H1 (cell line): ENCODE data around the gene ZNF277. TPM values are rescaled to one million over a fixed set of nuclear protein-coding genes. Genes with fewer than 3 reads are reported as not detected.

ENCODE experiments used
- CTCF ChIA-PET: fragments of 300-600 bp; sonication (Branson Sonifier 250); formaldehyde crosslinking; loops from one replicate; lab custom pipeline; 2021; ENCODE audit not compliant: partially characterized antibody; lab: Charles Lee
- POLR2A ChIA-PET: fragments of 300-600 bp; sonication (Branson Sonifier 250); formaldehyde crosslinking; loops from one replicate; lab custom pipeline; 2021; ENCODE audit warnings: inconsistent platforms; ENCODE audit not compliant: partially characterized antibody; lab: Charles Lee
- DNase-seq, 2 experiments: peaks; one replicate each; pipeline versions ENCODE4 v3.0.0 to v3.0.0-alpha.2; 2010 to 2022; ENCODE audit warnings: low spot score in 2 of 2, low read depth in 1 of 2, mixed read lengths in 1 of 2
- FAIRE-seq: peaks from 2 replicates; lab custom pipeline; 2011; peaks lifted over from hg19 to GRCh38; lab: Jason Lieb, UNC
- H2AFZ ChIP-seq: 2 replicates; pipeline ENCODE4 v1.8.1; 2012; ENCODE audit warnings: low read length, inconsistent platforms
- H2AK5ac ChIP-seq: 2 replicates; pipeline ENCODE4 v1.6.1; 2013; ENCODE audit warnings: low read depth, low read length
- H2BK120ac ChIP-seq: replicated peaks from 2 replicates; pipeline ENCODE3; 2013; ENCODE audit warnings: low read depth, low read length, inconsistent platforms
- H2BK12ac ChIP-seq: 2 replicates; pipeline ENCODE4 v1.6.1; 2013; ENCODE audit warnings: low read depth, low read length
- H2BK15ac ChIP-seq: 2 replicates; pipeline ENCODE4 v1.6.1; 2013; ENCODE audit warnings: low read length
- H2BK20ac ChIP-seq: 2 replicates; pipeline ENCODE4 v1.6.1; 2013; ENCODE audit warnings: low read length
- H2BK5ac ChIP-seq: 2 replicates; pipeline ENCODE4 v1.6.1; 2013; ENCODE audit warnings: low read depth, low read length
- H3K14ac ChIP-seq: 2 replicates; pipeline ENCODE4 v1.6.1; 2013; ENCODE audit warnings: inconsistent platforms; ENCODE audit not compliant: insufficient read length
- H3K18ac ChIP-seq: 2 replicates; pipeline ENCODE4 v1.6.1; 2013; ENCODE audit warnings: low read length; ENCODE audit errors: extremely low read depth
- H3K23ac ChIP-seq: 2 replicates; pipeline ENCODE4 v1.6.1; 2013; ENCODE audit warnings: inconsistent platforms; ENCODE audit not compliant: insufficient read length
- H3K23me2 ChIP-seq: 2 replicates; pipeline ENCODE4 v1.6.1; 2013; ENCODE audit warnings: low read depth, low read length
- H3K27ac ChIP-seq: 2 replicates; pipeline ENCODE4 v1.6.1; 2011; ENCODE audit warnings: low read depth, low read length, inconsistent platforms
- H3K27me3 ChIP-seq, 4 experiments: replicated peaks in 1 of 4; 1 replicate in 1 of 4; 2 replicates in 3 of 4; pipeline versions ENCODE4 v1.6.1 to v1.8.1; 2011 to 2013; ENCODE audit warnings: low read length in 3 of 4, mild to moderate bottlenecking in 3 of 4, inconsistent platforms in 2 of 4, mixed read lengths in 2 of 4, moderate library complexity in 1 of 4; ENCODE audit not compliant: control insufficient read depth in 3 of 4, insufficient read depth in 3 of 4; ENCODE audit errors: extremely low read depth in 1 of 4
- H3K36me3 ChIP-seq, 4 experiments: 2 replicates each; pipeline versions ENCODE4 v1.6.1 to v1.8.1; 2011 to 2013; ENCODE audit warnings: mild to moderate bottlenecking in 4 of 4, low read length in 3 of 4, moderate library complexity in 2 of 4, control low read depth in 1 of 4, inconsistent platforms in 1 of 4; ENCODE audit not compliant: insufficient read depth in 4 of 4, control insufficient read depth in 2 of 4
- H3K4ac ChIP-seq: replicated peaks from 2 replicates; pipeline ENCODE3; 2013; ENCODE audit warnings: low read length, low read depth, mixed read lengths, inconsistent platforms; ENCODE audit not compliant: insufficient read length
- H3K4me1 ChIP-seq, 4 experiments: replicated peaks in 1 of 4; 1 replicate in 1 of 4; 2 replicates in 3 of 4; pipeline versions ENCODE4 v1.6.1 to v1.8.1; 2011 to 2013; ENCODE audit warnings: low read length in 3 of 4, inconsistent platforms in 2 of 4, mixed read lengths in 1 of 4; ENCODE audit not compliant: insufficient read depth in 4 of 4, control insufficient read depth in 3 of 4
- H3K4me2 ChIP-seq, 2 experiments: 2 replicates each; pipeline versions ENCODE4 v1.6.1 to v1.8.1; 2011 to 2013; ENCODE audit warnings: low read depth in 2 of 2, low read length in 2 of 2, control low read depth in 1 of 2, inconsistent platforms in 1 of 2, mild to moderate bottlenecking in 1 of 2; ENCODE audit not compliant: insufficient read depth in 1 of 2
- H3K4me3 ChIP-seq, 4 experiments: fragments of 200-600, 300-600 bp in 1 of 4; sonication (generic), shearing (Covaris generic), sonication (Bioruptor Twin) in 1 of 4; 2 replicates each; pipeline versions ENCODE4 v1.5.1 to v1.8.1; 2011 to 2016; ENCODE audit warnings: low read length in 4 of 4, low read depth in 3 of 4, control low read depth in 2 of 4, inconsistent platforms in 2 of 4, mild to moderate bottlenecking in 2 of 4, mixed read lengths in 1 of 4, moderate library complexity in 1 of 4; ENCODE audit not compliant: insufficient read depth in 2 of 4; ENCODE audit errors: extremely low read depth in 1 of 4
- H3K56ac ChIP-seq: replicated peaks from 2 replicates; pipeline ENCODE3; 2013; ENCODE audit warnings: low read depth, mild to moderate bottlenecking, mixed read lengths, low read length, inconsistent platforms; ENCODE audit not compliant: insufficient read length
- H3K79me1 ChIP-seq: 2 replicates; pipeline ENCODE4 v1.6.1; 2013; ENCODE audit warnings: low read depth, low read length, control low read depth
- H3K79me2 ChIP-seq, 2 experiments: 2 replicates each; pipeline versions ENCODE4 v1.6.1 to v1.8.1; 2012 to 2013; ENCODE audit warnings: low read length in 2 of 2, mild to moderate bottlenecking in 2 of 2, inconsistent platforms in 1 of 2; ENCODE audit not compliant: insufficient read depth in 2 of 2, control insufficient read depth in 1 of 2
- H3K9ac ChIP-seq, 4 experiments: replicated peaks in 1 of 4; 1 replicate in 1 of 4; 2 replicates in 3 of 4; pipeline versions ENCODE4 v1.6.1 to v1.8.1; 2011 to 2013; ENCODE audit warnings: low read depth in 3 of 4, low read length in 3 of 4, control low read depth in 2 of 4, mild to moderate bottlenecking in 2 of 4, moderate library complexity in 2 of 4, inconsistent platforms in 1 of 4; ENCODE audit errors: extremely low read depth in 1 of 4
- H3K9me3 ChIP-seq, 2 experiments: 2 replicates each; pipeline versions ENCODE4 v1.6.1 to v1.8.1; 2012 to 2013; ENCODE audit warnings: mild to moderate bottlenecking in 2 of 2, moderate library complexity in 2 of 2, control low read depth in 1 of 2, inconsistent platforms in 1 of 2, low read depth in 1 of 2, low read length in 1 of 2, mixed read lengths in 1 of 2; ENCODE audit not compliant: insufficient read depth in 2 of 2
- H4K20me1 ChIP-seq, 2 experiments: replicated peaks in 1 of 2; 2 replicates each; pipeline versions ENCODE3 to v1.8.1; 2011 to 2013; ENCODE audit warnings: inconsistent platforms in 2 of 2, low read length in 2 of 2, mild to moderate bottlenecking in 1 of 2; ENCODE audit not compliant: insufficient read depth in 2 of 2, control insufficient read depth in 1 of 2
- H4K5ac ChIP-seq: 2 replicates; pipeline ENCODE4 v1.6.1; 2013; ENCODE audit warnings: low read length, low read depth, mixed read lengths, inconsistent platforms; ENCODE audit not compliant: insufficient read length
- H4K8ac ChIP-seq: 2 replicates; pipeline ENCODE4 v1.8.0; 2013; ENCODE audit warnings: mild to moderate bottlenecking, moderate library complexity, low read length, inconsistent platforms; ENCODE audit not compliant: insufficient read depth; ENCODE audit errors: extremely low read depth
- H4K91ac ChIP-seq: replicated peaks from 2 replicates; pipeline ENCODE3; 2013; ENCODE audit warnings: low read length, mixed read lengths, inconsistent platforms; ENCODE audit not compliant: insufficient read length
- ASH2L ChIP-seq: fragments of 200-600, 300-600 bp; sonication (generic); IDR thresholded peaks from one replicate; pipeline ENCODE4 v1.7.1; 2017; ENCODE audit warnings: low read length
- BCL11A ChIP-seq, 2 experiments: IDR thresholded peaks; one replicate each; pipeline ENCODE4 v1.6.1; 2011; ENCODE audit warnings: low read depth in 2 of 2, low read length in 2 of 2, mild to moderate bottlenecking in 2 of 2
- CTBP2 ChIP-seq: IDR thresholded peaks from 2 replicates; pipeline ENCODE4 v1.7.0; 2011; ENCODE audit warnings: borderline replicate concordance, mild to moderate bottlenecking, moderate library complexity, mixed read lengths, low read length; ENCODE audit not compliant: insufficient read depth, insufficient read length
- EGR1 ChIP-seq: IDR thresholded peaks from 2 replicates; pipeline ENCODE4 v1.6.1; 2011; ENCODE audit warnings: low read depth, low read length, borderline replicate concordance
- GABPA ChIP-seq: IDR thresholded peaks from 2 replicates; pipeline ENCODE4 v1.6.1; 2011; ENCODE audit warnings: mild to moderate bottlenecking, low read length, moderate library complexity, borderline replicate concordance; ENCODE audit not compliant: insufficient read depth
- POLR2AphosphoS5 ChIP-seq: IDR thresholded peaks from 2 replicates; pipeline ENCODE4 v1.6.1; 2011; ENCODE audit warnings: low read depth, low read length
- RNF2 ChIP-seq: fragments of 200-900, 300-1000 bp; sonication (generic); IDR thresholded peaks from 2 replicates; pipeline ENCODE4 v1.7.1; 2016; ENCODE audit warnings: borderline replicate concordance, low read depth, mild to moderate bottlenecking, antibody characterized with exemption, low read length; ENCODE audit not compliant: poor library complexity, severe bottlenecking; ENCODE audit errors: missing control alignments
- SP4 ChIP-seq: IDR thresholded peaks from 2 replicates; pipeline ENCODE4 v1.6.1; 2012; ENCODE audit warnings: low read length, inconsistent platforms
- TAF7 ChIP-seq: optimal IDR thresholded peaks from 2 replicates; pipeline ENCODE3; 2011; ENCODE audit warnings: low read depth, mild to moderate bottlenecking, inconsistent platforms, low read length, moderate library complexity, borderline replicate concordance
- WGBS, 2 experiments: shearing (Covaris generic) in 1 of 2; methylation state at CpG; one replicate each; pipeline versions ENCODE4 v1.1.6 to v1.1.7; 2013 to 2015; ENCODE audit warnings: low lambda C conversion rate in 2 of 2, mixed read lengths in 2 of 2, inconsistent platforms in 1 of 2, low coverage in 1 of 2, missing lambda C conversion rate in 1 of 2; ENCODE audit not compliant: insufficient replicate concordance in 2 of 2, insufficient coverage in 1 of 2, insufficient read length in 1 of 2; ENCODE audit errors: extremely low coverage in 1 of 2, missing lambda C conversion rate in 1 of 2; 5-methylcytosine and 5-hydroxymethylcytosine counted together
- polyA plus RNA-seq, 7 experiments: library from polyadenylated mRNA; depleted of rRNA in 3 of 7; stranded (reverse) in 5 of 7; unstranded in 2 of 7; fragments of >200 nt in 5 of 7; fragments of 200-250 nt in 2 of 7; gene quantifications; 1 replicate in 5 of 7; 2 replicates in 1 of 7; 4 replicates in 1 of 7; pipeline versions ENCODE4 v1.2.1 to v1.2.3, GENCODE V29; 2011 to 2013; ENCODE audit warnings: missing spikeins in 2 of 7, mixed read lengths in 2 of 7
- total RNA-seq: library from RNA; stranded (reverse); fragmentation: NEBNext Ultra II Directional; extraction: Animal tissue kit (Norgen Biotek cat#: 25700); gene quantifications from 2 replicates; pipeline ENCODE4 v1.2.1, GENCODE V29; 2021
- TF ChIP-seq, protein P1 (sequence below): IDR thresholded peaks from 2 replicates; pipeline ENCODE4 v1.6.1; 2012; ENCODE audit warnings: inconsistent platforms

The ZNF277 gene
- total and polyA plus RNA-seq, 2 of the 8 experiments (the other 6 are each of a cell fraction or from before 2014, with no cell fraction given) = 5.1 to 21.7 TPM

DNA sequence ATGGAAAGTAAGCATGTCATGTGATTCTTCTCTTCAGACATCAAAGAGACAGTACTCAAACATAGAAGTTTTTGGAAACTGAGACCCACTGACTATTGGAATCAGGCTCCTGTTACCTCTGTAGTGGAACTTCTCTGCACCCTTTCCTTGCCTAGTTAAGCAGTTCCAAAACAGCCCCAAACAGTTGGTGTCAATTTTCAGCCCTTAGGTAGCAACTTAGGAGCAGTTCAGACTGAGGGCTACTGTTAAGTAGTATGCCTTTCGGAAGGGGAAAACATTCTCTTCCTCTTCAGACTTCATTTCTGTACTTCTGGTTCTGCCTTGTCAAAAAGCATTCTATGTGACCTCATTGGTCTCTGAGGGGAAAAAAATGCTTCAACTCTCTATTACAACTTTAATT lies 85.7 kb downstream of the ZNF277 start:
- H4K20me1 ChIP-seq = no peaks in the 10 kb centered on the region
- TF ChIP-seq RNF2 = no peak
- TF ChIP-seq CTBP2 = no peak
- TF ChIP-seq GABPA = no peak
- TF ChIP-seq BCL11A (IDR thresholded peaks at IDR 0.05; ENCODE audit: low read depth in 2 of 2, low read length in 2 of 2) = no peak
- no peak for TF ChIP-seq SP4
- TF ChIP-seq, protein P1, sequence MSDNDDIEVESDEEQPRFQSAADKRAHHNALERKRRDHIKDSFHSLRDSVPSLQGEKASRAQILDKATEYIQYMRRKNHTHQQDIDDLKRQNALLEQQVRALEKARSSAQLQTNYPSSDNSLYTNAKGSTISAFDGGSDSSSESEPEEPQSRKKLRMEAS = no peak
- no peak for TF ChIP-seq TAF7
- no peak for TF ChIP-seq EGR1
- no peak for TF ChIP-seq POLR2AphosphoS5
- no peak for TF ChIP-seq ASH2L
- H3K4me1 ChIP-seq = no peaks in the 10 kb centered on the region
- H2BK120ac ChIP-seq = no peak overlapping the region
- no peaks in the 10 kb centered on the region for H3K9me3 ChIP-seq
- 65% methylated on average over 1 of the region's 1 CpG; no CpG with 5 or more reads in 1 of the 2 experiments for WGBS, 2 experiments
- H3K36me3 ChIP-seq = peaks cover 0 to 2% (median under 1%) of the 10 kb centered on the region in 4 experiments; a peak in 2 of 8 replicates
- H4K5ac ChIP-seq = no peak overlapping the region
- no peak overlapping the region for H4K91ac ChIP-seq
- no peak overlapping the region for H4K8ac ChIP-seq
- no peaks in the 10 kb centered on the region for H3K79me2 ChIP-seq
- H3K4ac ChIP-seq = no peak overlapping the region
- no peak overlapping the region for H3K27ac ChIP-seq
- no peak overlapping the region for H2BK5ac ChIP-seq
- no peaks in the 10 kb centered on the region for H3K23me2 ChIP-seq
- H3K14ac ChIP-seq = no peak overlapping the region
- DNase-seq (no peak), FAIRE-seq (no peak)
- H2BK15ac ChIP-seq = no peak overlapping the region
- CTCF ChIA-PET = no interaction called here
- no peak overlapping the region for H3K4me3 ChIP-seq
- no peak overlapping the region for H2AK5ac ChIP-seq
- H3K18ac ChIP-seq = no peak overlapping the region
- H3K27me3 ChIP-seq = no peaks in the 10 kb centered on the region
- no peak overlapping the region for H2BK20ac ChIP-seq
- no peaks in the 10 kb centered on the region for H3K79me1 ChIP-seq
- H2BK12ac ChIP-seq = no peak overlapping the region
- H3K4me2 ChIP-seq = no peak overlapping the region
- no peak overlapping the region for H2AFZ ChIP-seq
- H3K56ac ChIP-seq = no peak overlapping the region
- no peak overlapping the region for H3K23ac ChIP-seq
- POLR2A ChIA-PET = no interaction called here
- H3K9ac ChIP-seq = no peak overlapping the region
